ENCODE measurements around the gene GPR176.

The GPR176 gene

DNA sequence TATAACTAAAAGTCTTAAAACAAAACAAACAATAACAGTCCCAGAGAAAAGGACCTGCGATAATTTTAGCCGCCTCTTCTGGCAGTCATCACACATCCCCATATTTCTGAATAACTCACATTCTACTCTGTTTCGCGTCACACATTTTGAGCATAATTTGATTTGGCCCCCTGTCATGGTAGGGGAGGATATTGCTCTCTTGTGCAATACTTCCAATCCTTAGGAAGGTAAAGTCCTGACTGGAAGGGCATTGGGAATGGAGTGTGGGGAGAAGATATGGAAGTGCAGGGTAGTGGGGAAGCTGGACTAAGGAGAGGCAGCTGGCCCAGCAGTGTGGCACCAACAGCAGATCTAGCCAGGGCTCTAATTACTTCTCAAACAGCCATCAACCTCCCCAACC lies 126.1 kb downstream of the GPR176 start:
- H4K20me1 ChIP-seq, result peaks cover 26% of the 10 kb centered on the region; the same call in 1 of the 2 replicates
- H3K27me3 ChIP-seq, result no peaks in the 10 kb centered on the region
- peaks cover 17% of the 10 kb centered on the region for H3K36me3 ChIP-seq
- H3K9ac ChIP-seq, result no peak overlapping the region
- H3K9me3 ChIP-seq, result no peaks in the 10 kb centered on the region
- no peak for TF ChIP-seq Cebpa-rat (IDR thresholded peaks at IDR 0.05)
- no peak overlapping the region for H3K27ac ChIP-seq
- H3K4me2 ChIP-seq, result no peak overlapping the region
- no peak overlapping the region for H3K4me3 ChIP-seq
- H3K4me1 ChIP-seq, result peaks cover 19% of the 10 kb centered on the region

DNA sequence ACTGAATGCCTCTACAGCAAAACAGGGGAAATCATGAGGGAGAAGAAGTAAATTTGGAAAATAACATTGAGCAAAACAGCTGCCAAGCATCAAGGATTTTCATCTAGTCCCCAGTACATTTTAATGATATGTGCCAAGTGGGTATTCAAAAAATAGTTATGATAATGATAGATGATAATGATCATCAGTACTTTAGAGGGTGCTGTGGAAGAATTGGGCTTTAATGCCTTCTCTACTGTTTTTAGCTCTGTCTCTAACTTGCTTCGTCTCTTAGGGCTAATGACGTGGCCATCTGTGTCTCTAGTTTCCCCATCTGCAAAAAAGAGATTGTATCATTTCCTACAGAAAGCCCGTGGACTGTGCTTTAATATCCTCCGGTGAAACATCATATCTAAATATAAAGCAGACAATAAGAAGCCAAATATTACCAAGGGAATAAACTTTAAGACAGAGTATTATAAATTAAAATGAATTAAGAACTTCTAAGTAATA lies 127.2 kb downstream of the GPR176 start:
- no peak overlapping the region for H3K9ac ChIP-seq
- no peak overlapping the region for H3K27ac ChIP-seq
- peaks cover 19% of the 10 kb centered on the region; the same call in 1 of the 2 replicates for H4K20me1 ChIP-seq
- H3K36me3 ChIP-seq, result peaks cover 7% of the 10 kb centered on the region
- no peaks in the 10 kb centered on the region for H3K27me3 ChIP-seq
- peaks cover 29% of the 10 kb centered on the region for H3K4me1 ChIP-seq
- no peak for TF ChIP-seq Cebpa-rat (IDR thresholded peaks at IDR 0.05)
- H3K4me2 ChIP-seq, result peak overlapping the region; percentile 35
- H3K9me3 ChIP-seq, result no peaks in the 10 kb centered on the region
- no peak overlapping the region for H3K4me3 ChIP-seq

DNA sequence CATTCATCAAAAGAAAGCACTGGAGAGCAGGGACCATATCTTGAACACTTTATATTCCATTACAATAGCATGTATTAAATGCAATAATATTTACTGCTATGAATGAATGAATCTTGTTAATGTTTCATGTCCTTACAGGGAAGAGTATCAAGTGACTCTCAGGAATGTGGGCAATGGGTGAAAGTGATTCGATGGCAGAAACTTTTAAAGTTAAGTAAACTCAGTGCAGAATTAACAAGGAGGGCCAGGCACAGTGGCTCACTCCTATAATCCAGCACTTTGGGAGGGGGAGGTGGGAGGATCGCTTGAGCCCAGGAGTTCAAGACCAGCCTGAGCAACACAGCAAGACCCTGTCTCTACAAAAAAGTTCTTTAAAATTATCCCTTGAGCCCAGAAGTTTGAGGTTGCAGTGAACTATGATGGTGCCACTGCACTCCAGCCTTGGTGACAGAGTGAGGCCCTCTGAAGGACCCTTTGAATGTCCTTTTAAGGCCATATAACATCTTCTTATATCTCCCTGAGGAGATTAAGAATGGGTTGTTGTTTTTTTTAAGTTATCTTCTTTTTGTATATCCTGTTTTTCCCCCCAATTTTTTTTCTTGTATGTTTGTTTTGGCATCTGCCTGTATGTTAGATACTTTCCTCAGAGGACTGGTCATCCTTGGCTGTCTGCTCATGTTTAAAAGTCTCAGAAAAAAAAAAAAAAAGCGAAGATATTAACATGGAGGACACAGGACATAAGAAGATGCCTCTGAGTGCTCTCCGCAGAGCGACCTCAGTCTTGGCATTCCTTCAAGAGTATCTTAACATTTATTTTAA lies 127.8 kb downstream of the GPR176 start:
- TF ChIP-seq Cebpa-rat (IDR thresholded peaks at IDR 0.05), result no peak
- peak overlapping the region; percentile 35; the same call in 1 of the 2 replicates for H3K4me2 ChIP-seq
- H3K27me3 ChIP-seq, result no peaks in the 10 kb centered on the region
- H3K4me1 ChIP-seq, result peaks cover 36% of the 10 kb centered on the region
- 0 out of 2 replicates have a peak, but pooled peaks cover under 1% of the 10 kb centered on the region for H3K36me3 ChIP-seq
- H3K9ac ChIP-seq, result no peak overlapping the region
- H3K9me3 ChIP-seq, result no peaks in the 10 kb centered on the region
- peaks cover 19% of the 10 kb centered on the region; the same call in 1 of the 2 replicates for H4K20me1 ChIP-seq
- no peak overlapping the region for H3K27ac ChIP-seq
- no peak overlapping the region for H3K4me3 ChIP-seq

DNA sequence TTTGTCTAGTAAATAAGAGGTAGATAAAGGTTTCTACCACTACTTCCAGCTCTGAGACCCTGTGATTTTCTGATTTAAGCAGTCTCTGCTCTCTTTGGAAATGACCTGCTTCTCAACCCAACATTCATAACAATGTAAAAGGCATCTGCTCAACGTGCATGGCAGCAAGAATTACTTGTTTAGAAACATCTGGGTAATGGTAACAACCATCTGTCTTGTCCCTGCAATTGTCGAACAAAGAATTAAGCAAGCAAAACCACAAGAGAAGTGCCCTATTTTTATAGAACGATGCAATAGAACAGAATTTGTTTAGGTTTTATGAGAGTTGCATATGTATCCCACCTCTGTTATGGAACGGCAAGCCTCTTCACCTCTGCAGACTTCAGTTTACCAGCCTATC lies 130.3 kb downstream of the GPR176 start:
- Histone ChIP-seq H3K4me3 (no peak overlapping the region), H3K9ac (no peak overlapping the region), H3K36me3 (no peaks in the 10 kb centered on the region), H3K9me3 (no peaks in the 10 kb centered on the region), H3K4me1 (peaks cover 57% of the 10 kb centered on the region), H3K27ac (no peak overlapping the region), H3K27me3 (no peaks in the 10 kb centered on the region), H3K4me2 (peak overlapping the region; percentile 27), H4K20me1 (no peaks in the 10 kb centered on the region)
- TF ChIP-seq Cebpa-rat (IDR thresholded peaks at IDR 0.05), result no peak

DNA sequence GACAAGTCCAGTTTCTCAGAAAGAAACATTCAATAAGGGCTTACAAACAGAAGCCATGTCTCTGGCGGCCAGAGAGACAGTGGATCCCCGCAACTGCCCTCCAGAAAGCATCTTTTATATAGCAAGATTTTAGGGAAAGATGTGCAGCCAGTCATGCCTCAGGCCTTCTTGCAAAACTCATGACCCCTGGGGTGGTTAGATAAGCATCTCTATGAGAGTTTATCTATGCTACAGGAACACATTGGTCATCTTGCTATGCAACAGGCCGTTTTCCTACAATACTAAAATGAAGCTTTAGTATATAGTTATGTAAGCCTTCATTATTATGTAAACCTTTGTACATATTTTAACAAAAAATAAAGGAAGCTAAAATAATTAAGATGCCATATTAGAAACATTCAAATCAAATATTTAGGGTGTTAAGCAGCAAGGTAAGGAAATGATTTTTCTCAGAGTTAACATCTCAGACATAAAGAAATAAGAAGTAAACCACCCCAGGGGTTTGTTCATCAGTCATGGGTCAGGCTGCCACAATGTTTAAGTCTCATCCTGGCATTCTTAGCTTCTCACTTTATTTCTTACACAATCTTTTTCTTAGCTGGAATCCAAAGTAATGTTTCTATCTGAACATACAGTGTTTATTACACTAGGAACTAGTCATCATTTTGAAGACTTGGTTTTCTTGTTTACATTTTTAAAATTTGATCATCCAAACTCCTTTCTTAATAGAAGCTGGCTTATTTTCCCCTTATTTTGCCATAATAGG lies 131.1 kb downstream of the GPR176 start:
- H3K4me3 ChIP-seq, result no peak overlapping the region
- no peak overlapping the region for H3K4me2 ChIP-seq
- H3K9me3 ChIP-seq, result no peaks in the 10 kb centered on the region
- H3K36me3 ChIP-seq, result no peaks in the 10 kb centered on the region
- no peaks in the 10 kb centered on the region for H4K20me1 ChIP-seq
- H3K27ac ChIP-seq, result no peak overlapping the region
- peaks cover 64% of the 10 kb centered on the region for H3K4me1 ChIP-seq
- no peaks in the 10 kb centered on the region for H3K27me3 ChIP-seq
- no peak for TF ChIP-seq Cebpa-rat (IDR thresholded peaks at IDR 0.05)
- H3K9ac ChIP-seq, result no peak overlapping the region

DNA sequence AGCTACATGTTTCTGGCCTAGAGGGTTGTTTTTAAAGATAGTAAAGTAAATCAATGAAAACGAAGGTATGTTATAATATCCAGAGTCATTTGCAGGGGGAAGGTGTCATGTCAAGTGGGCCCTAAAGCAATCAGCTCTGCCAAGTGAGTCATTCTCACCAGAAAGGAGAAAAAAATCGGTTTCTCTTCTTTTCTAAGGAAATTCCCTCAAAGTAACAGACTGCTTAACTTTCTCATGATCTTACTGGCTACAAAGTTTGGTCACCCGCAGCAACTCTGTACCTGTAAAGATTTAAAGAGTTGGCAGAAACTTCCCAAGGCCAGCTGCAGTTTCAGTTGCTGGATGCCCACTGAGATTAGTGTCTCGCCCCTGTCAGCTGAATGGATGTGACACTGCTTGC lies 132.0 kb downstream of the GPR176 start:
- Histone ChIP-seq H3K9me3 (no peaks in the 10 kb centered on the region), H3K9ac (no peak overlapping the region), H4K20me1 (no peaks in the 10 kb centered on the region), H3K4me2 (peak overlapping the region; percentile 49), H3K4me3 (no peak overlapping the region), H3K27me3 (no peaks in the 10 kb centered on the region), H3K4me1 (peaks cover 72% of the 10 kb centered on the region), H3K27ac (no peak overlapping the region), H3K36me3 (no peaks in the 10 kb centered on the region)
- TF ChIP-seq Cebpa-rat (IDR thresholded peaks at IDR 0.05), result no peak

DNA sequence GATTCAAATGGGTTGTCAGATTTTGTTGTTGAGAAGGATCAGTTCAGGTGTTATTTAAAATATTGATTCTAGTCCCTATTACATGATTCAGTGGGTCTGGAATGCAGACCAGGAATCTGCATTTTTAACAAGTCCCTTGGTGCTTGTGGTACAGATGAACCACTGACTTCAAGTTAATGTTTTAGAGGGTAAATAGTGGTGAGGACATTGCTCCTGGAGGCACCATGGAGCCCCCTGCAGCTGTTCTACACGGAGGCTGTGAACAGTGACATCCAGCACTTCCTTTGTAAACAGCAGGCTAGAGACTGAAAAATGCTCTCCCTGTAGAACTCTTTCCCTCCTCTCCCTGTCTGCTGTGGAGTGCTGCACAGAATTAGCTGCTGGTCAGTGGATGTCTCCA lies 132.6 kb downstream of the GPR176 start:
- Histone ChIP-seq H3K4me3 (no peak overlapping the region), H3K27me3 (no peaks in the 10 kb centered on the region), H3K4me1 (peaks cover 67% of the 10 kb centered on the region), H3K36me3 (no peaks in the 10 kb centered on the region), H3K9ac (no peak overlapping the region), H3K27ac (no peak overlapping the region), H3K4me2 (peak overlapping the region; percentile 49), H4K20me1 (no peaks in the 10 kb centered on the region), H3K9me3 (no peaks in the 10 kb centered on the region)
- no peak for TF ChIP-seq Cebpa-rat (IDR thresholded peaks at IDR 0.05)

DNA sequence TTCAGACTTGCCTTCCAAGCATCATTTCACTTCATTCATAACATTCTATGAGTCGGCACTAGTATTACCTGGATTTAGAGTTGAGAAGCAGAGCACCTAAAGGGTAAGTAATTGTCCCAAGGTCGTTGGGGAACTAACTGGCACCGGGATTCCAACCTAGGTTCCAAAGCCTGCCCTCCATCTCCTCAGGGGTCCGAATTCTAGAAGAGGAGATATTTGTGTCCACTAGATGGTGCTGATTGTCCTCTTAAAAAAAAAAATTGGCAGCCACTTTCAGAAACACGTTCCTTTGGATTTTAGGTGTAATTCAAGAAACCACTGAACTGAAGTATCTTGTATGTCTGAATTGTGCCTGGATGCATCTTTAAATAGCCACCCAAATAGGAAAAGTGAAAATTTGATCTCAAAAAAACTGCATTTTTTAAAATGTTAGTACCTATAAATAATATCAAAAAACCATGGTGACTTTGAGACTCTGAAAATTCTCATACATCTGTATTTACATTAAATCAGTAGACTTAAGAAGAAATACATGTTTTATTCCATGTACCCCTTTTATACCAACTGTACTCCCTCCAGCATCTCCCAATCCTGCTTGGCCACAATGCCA lies 133.5 kb downstream of the GPR176 start:
- no peak overlapping the region for H3K27ac ChIP-seq
- no peak overlapping the region for H3K4me3 ChIP-seq
- H4K20me1 ChIP-seq, result no peaks in the 10 kb centered on the region
- TF ChIP-seq Cebpa-rat (IDR thresholded peaks at IDR 0.05), result no peak
- no peak overlapping the region for H3K4me2 ChIP-seq
- no peaks in the 10 kb centered on the region for H3K36me3 ChIP-seq
- no peaks in the 10 kb centered on the region for H3K9me3 ChIP-seq
- H3K4me1 ChIP-seq, result peaks cover 71% of the 10 kb centered on the region
- H3K27me3 ChIP-seq, result no peaks in the 10 kb centered on the region
- no peak overlapping the region for H3K9ac ChIP-seq

DNA sequence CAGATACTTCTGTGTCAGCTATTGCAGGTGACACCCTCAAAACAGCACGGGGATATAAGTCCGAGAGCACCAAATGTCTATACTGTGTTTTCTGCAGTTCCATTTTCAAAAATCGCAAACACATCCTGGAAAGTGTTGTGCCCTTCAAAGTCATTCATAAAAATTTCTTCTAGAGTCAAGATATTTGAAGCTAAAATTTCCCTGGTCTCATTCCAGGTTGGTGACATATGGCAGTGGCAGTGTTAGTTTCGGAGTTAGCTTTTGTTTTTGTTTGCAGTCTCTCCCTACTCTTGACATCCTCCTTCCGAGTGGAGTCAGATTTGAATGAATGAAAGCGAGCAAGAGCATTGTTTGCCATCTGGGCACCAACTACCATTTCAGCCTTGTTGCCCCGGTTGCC lies 134.2 kb downstream of the GPR176 start:
- Histone ChIP-seq H4K20me1 (no peaks in the 10 kb centered on the region), H3K36me3 (no peaks in the 10 kb centered on the region), H3K9me3 (no peaks in the 10 kb centered on the region), H3K9ac (no peak overlapping the region), H3K27ac (no peak overlapping the region), H3K4me2 (no peak overlapping the region), H3K4me3 (no peak overlapping the region), H3K4me1 (peaks cover 73% of the 10 kb centered on the region), H3K27me3 (no peaks in the 10 kb centered on the region)
- TF ChIP-seq Cebpa-rat (IDR thresholded peaks at IDR 0.05), result no peak
